Measurements from ENCODE around the gene ZEB1. TPM values are rescaled to one million over a fixed set of nuclear protein-coding genes. Genes with fewer than 3 reads are reported as not detected.

ZEB1 gene
- total RNA-seq, 3 donors from 2014 or later = 28.2 to 113 (median 71.1) TPM

DNA sequence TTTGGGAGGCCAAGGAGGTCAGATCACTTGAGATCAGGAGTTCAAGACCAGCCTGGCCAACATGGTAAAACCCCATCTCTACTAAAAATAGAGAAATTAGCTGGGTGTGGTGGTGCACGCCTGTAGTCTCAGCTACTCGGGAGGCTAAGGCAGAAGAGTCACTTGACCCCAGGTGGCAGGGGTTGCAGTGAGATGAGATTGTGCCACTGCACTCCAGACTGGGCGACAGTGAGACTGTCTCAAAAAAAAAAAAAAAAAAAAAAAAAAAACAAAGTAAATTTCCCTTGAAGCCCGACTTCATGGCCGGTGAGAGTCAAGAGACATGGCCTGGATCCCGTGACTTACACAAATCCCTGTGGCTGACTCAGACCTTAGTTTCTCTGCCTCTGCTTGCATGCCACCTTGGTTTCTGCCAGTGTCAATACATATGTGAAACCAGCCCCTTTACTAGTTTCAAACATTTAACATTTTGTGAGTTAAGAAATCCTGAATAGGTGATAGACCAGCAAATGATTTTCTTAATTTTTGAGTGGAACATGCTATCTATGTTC is 62.8 kb downstream of the ZEB1 start:
- TF ChIP-seq POLR2A (IDR thresholded peaks at IDR 0.05) (no peak), POLR2AphosphoS5 (IDR thresholded peaks at IDR 0.05) (no peak)
- TF ChIP-seq, protein P1, sequence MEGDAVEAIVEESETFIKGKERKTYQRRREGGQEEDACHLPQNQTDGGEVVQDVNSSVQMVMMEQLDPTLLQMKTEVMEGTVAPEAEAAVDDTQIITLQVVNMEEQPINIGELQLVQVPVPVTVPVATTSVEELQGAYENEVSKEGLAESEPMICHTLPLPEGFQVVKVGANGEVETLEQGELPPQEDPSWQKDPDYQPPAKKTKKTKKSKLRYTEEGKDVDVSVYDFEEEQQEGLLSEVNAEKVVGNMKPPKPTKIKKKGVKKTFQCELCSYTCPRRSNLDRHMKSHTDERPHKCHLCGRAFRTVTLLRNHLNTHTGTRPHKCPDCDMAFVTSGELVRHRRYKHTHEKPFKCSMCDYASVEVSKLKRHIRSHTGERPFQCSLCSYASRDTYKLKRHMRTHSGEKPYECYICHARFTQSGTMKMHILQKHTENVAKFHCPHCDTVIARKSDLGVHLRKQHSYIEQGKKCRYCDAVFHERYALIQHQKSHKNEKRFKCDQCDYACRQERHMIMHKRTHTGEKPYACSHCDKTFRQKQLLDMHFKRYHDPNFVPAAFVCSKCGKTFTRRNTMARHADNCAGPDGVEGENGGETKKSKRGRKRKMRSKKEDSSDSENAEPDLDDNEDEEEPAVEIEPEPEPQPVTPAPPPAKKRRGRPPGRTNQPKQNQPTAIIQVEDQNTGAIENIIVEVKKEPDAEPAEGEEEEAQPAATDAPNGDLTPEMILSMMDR (IDR thresholded peaks at IDR 0.05) = no peak
- no peaks in the 10 kb centered on the region for H3K4me1 ChIP-seq
- no peaks in the 10 kb centered on the region for H3K36me3 ChIP-seq
- H3K27me3 ChIP-seq = no peaks in the 10 kb centered on the region
- no peak for DNase-seq (ENCODE audit: low spot score in 2 of 2)
- H3K9me3 ChIP-seq = no peaks in the 10 kb centered on the region
- no peak overlapping the region for H3K4me3 ChIP-seq
- H3K27ac ChIP-seq = no peak overlapping the region
- intact Hi-C loops (cut with DNase I; ENCODE audit: low total_unique reads) = no loop called here

DNA sequence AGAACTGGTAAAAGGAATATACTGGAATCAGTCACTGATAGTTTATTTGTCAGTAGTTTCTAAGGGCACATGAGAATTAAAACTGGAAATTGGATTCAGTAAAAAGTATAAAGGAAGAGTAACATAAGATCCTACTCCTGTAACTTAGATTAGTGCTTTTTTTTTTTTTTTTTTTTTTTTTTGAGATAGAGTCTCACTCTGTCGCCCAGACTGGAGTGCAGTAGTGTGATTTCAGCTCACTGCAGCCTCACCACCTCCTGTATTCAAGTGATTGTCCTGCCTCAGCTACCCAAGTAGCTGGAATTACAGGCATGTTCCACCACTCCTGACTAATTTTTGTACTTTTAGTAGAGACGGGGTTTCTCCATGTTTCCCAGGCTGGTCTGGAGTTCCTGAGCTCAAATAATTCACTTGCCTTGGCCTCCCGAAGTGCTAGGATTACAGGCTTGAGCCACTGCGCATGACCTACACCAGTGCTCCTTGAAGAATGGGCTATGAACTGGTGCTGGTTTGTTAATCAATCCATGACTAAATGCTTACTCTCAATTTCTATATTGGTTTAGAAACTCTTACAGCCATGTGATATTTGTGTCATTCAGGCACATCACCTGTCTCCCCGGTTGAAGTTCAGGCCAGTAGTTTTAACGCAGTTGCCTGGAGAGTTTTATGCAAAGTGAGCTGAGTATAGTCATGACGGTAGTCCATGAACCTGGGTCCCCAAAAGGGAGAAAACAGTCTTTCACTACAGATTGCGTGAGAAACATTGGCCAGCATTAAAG is 65.0 kb downstream of the ZEB1 start:
- no peak overlapping the region for H3K27ac ChIP-seq
- TF ChIP-seq, protein P1 (IDR thresholded peaks at IDR 0.05) = no peak
- no peak for TF ChIP-seq POLR2AphosphoS5 (IDR thresholded peaks at IDR 0.05)
- TF ChIP-seq POLR2A (IDR thresholded peaks at IDR 0.05) = no peak
- DNase-seq (ENCODE audit: low spot score in 2 of 2) = no peak
- intact Hi-C loops (cut with DNase I; ENCODE audit: low total_unique reads) = no loop called here
- H3K9me3 ChIP-seq = no peaks in the 10 kb centered on the region
- no peaks in the 10 kb centered on the region for H3K27me3 ChIP-seq
- no peaks in the 10 kb centered on the region for H3K36me3 ChIP-seq
- no peaks in the 10 kb centered on the region for H3K4me1 ChIP-seq
- no peak overlapping the region for H3K4me3 ChIP-seq

DNA sequence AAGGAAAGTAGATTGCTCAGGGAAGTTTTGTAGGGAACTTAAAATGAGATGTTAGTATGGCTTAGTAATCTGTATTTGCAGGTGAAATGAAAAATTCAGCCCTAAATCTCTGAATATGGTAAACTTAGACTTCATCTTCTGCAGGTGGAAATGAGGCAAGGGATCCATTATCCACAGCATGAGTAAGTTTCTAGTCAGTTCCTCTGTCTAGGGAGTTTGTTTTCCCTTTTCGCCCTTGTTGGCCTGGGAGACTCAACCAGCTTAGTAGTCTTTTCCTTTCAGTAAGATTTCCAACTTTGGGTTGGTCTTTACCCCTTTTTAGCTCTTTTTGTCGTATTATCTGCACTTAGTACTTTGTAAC is 65.6 kb downstream of the ZEB1 start:
- no peak for DNase-seq (ENCODE audit: low spot score in 2 of 2)
- Histone ChIP-seq H3K4me3 (no peak overlapping the region), H3K9me3 (no peaks in the 10 kb centered on the region), H3K36me3 (no peaks in the 10 kb centered on the region), H3K27me3 (no peaks in the 10 kb centered on the region), H3K4me1 (no peaks in the 10 kb centered on the region), H3K27ac (no peak overlapping the region)
- TF ChIP-seq, protein P1 (IDR thresholded peaks at IDR 0.05) = no peak
- TF ChIP-seq POLR2A (IDR thresholded peaks at IDR 0.05) (no peak), POLR2AphosphoS5 (IDR thresholded peaks at IDR 0.05) (no peak)
- intact Hi-C loops (cut with DNase I; ENCODE audit: low total_unique reads) = no loop called here

DNA sequence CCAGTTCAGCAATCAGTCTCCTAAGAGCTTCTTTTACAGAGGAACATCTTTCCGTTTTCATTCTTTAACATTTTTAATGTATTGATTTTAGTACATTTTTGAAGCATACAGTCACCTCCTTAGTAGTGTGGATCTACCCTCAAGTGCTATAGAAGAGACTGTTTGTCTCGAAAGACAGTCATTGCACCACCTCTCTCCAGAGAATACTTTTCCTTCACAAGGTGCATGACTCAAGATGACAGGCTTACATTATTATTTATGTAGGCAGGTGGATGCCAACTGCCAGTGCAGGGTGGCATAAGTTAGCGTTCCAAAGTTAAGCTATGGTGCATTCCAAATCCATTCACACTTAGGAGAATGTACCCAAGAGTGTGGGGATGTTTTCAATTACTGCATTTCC is 71.8 kb downstream of the ZEB1 start:
- no peak overlapping the region for H3K27ac ChIP-seq
- H3K9me3 ChIP-seq = no peaks in the 10 kb centered on the region
- no peaks in the 10 kb centered on the region for H3K27me3 ChIP-seq
- TF ChIP-seq, protein P1 (IDR thresholded peaks at IDR 0.05) = no peak
- TF ChIP-seq POLR2A (IDR thresholded peaks at IDR 0.05) (no peak), POLR2AphosphoS5 (IDR thresholded peaks at IDR 0.05) (no peak)
- H3K36me3 ChIP-seq = no peaks in the 10 kb centered on the region
- H3K4me1 ChIP-seq = no peaks in the 10 kb centered on the region
- intact Hi-C loops (cut with DNase I; ENCODE audit: low total_unique reads) = no loop called here
- no peak overlapping the region for H3K4me3 ChIP-seq
- DNase-seq (ENCODE audit: low spot score in 2 of 2) = no peak

DNA sequence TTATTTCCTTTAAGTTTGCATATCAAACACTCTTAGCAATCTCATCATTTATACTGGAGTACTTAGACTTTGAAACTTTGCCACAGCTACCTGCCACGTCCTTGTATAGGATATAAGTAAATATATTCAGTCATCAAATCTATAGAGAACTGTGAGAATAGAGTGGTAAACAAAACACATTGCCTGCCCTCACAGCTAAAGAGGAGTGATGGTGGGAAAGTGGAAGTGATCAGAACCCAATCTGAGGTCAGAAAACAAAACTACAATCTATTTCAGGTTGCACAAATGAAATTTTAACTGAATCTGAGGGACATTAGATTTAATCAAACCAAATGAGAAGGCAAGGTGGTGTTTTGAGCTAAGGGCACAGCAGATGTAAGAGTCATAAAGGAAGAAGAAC is 74.8 kb downstream of the ZEB1 start:
- no peaks in the 10 kb centered on the region for H3K36me3 ChIP-seq
- H3K27ac ChIP-seq = no peak overlapping the region
- TF ChIP-seq POLR2AphosphoS5 (IDR thresholded peaks at IDR 0.05) (no peak), POLR2A (IDR thresholded peaks at IDR 0.05) (no peak)
- TF ChIP-seq, protein P1 (IDR thresholded peaks at IDR 0.05) = no peak
- no peaks in the 10 kb centered on the region for H3K27me3 ChIP-seq
- no peaks in the 10 kb centered on the region for H3K4me1 ChIP-seq
- intact Hi-C loops (cut with DNase I; ENCODE audit: low total_unique reads) = no loop called here
- no peaks in the 10 kb centered on the region for H3K9me3 ChIP-seq
- DNase-seq (ENCODE audit: low spot score in 2 of 2) = no peak
- H3K4me3 ChIP-seq = no peak overlapping the region

Measured in breast epithelium (tissue), 4 donors.